Muscle layer of duodenum (tissue), 2 donors: ENCODE data around the gene KIF17.

ENCODE experiments used
- H3K27ac ChIP-seq: one replicate; pipeline ENCODE4 v1.7.0; 2013; ENCODE audit warnings: mild to moderate bottlenecking, low read length
- H3K27me3 ChIP-seq: one replicate; pipeline ENCODE4 v1.7.0; 2013; ENCODE audit warnings: low read depth, mild to moderate bottlenecking, control low read depth, low read length
- H3K36me3 ChIP-seq, 2 donors: one replicate each; pipeline ENCODE4 v1.7.0; 2013; ENCODE audit warnings: low read length in 2 of 2, control low read depth in 1 of 2, mild to moderate bottlenecking in 1 of 2; ENCODE audit not compliant: insufficient read depth in 2 of 2, control insufficient read depth in 1 of 2
- H3K4me1 ChIP-seq, 2 donors: one replicate each; pipeline ENCODE4 v1.7.0; 2013; ENCODE audit warnings: low read length in 2 of 2, mild to moderate bottlenecking in 2 of 2, control low read depth in 1 of 2, moderate library complexity in 1 of 2; ENCODE audit not compliant: insufficient read depth in 2 of 2, control insufficient read depth in 1 of 2
- H3K4me3 ChIP-seq, 2 donors: one replicate each; pipeline ENCODE4 v1.7.0; 2013; ENCODE audit warnings: low read length in 2 of 2, low read depth in 1 of 2, mild to moderate bottlenecking in 1 of 2
- H3K9me3 ChIP-seq, 2 donors: one replicate each; pipeline ENCODE4 v1.7.0; 2013; ENCODE audit warnings: low read length in 2 of 2, control low read depth in 1 of 2, mild to moderate bottlenecking in 1 of 2; ENCODE audit not compliant: control insufficient read depth in 1 of 2
- donor health status: healthy.

The KIF17 gene

GRCh38 chr1:20726118-20726911, 8.5 kb upstream of the KIF17 start:
- Histone ChIP-seq H3K36me3 (no peaks in the 10 kb centered on the region), H3K27me3 (peaks cover 17% of the 10 kb centered on the region), H3K27ac (no peak overlapping the region), H3K4me1 (peaks cover 0 to 4% of the 10 kb centered on the region in 2 donors), H3K9me3 (no peaks in the 10 kb centered on the region), H3K4me3 (no peak overlapping the region)

DNA sequence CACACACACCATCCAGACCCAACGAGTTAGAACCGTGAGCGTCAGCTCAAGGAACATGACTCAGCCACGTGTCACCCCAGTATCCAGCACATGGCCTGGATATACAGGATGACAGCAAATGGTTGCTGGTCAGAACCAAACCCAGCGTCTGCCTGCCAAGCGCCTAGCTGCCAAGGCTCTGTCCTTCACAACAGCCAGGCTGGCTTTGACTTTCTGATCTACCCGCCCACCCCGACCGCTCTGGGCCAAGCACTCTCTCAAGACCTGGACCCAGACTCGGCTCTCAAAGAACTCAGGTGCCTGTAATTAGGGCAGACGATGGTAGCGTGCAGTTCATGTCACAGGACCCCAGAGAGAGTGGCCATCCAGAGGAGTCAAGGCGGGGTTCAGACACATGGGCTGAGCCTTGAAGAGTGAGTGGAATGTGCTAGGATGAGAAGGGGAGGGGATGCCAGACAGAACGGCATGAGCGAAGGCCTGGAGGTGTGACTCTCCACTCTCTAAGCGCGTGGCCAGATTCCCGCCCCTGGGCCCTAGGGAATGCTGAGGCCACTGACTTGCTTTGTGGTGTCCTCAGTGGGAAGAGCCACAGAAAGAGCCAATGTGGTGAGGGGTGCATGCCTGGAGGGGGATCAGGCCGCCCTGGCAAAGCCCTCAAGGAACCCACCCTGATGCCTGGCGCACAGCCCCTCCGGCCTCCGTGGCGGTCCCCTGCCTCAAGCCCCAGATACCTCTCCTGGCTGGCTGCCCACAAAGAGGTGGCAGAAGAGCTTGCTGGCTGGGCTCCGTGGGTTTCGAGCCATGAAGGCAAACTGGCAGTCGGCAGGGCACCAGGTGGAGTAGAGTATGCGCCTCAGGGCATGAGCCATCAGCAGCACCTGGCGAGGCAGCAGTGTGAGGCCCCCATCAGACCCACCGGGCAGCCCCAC, 7.6 kb upstream of the KIF17 start:
- Histone ChIP-seq H3K36me3 (no peaks in the 10 kb centered on the region), H3K4me1 (no peaks in the 10 kb centered on the region), H3K27me3 (peaks cover 8% of the 10 kb centered on the region), H3K27ac (no peak overlapping the region), H3K4me3 (no peak overlapping the region), H3K9me3 (no peaks in the 10 kb centered on the region)

- no peaks in the 10 kb centered on the region for H3K36me3 ChIP-seq
- H3K4me1 ChIP-seq = no peaks in the 10 kb centered on the region
- no peak overlapping the region for H3K4me3 ChIP-seq
- no peaks in the 10 kb centered on the region for H3K9me3 ChIP-seq
- H3K27ac ChIP-seq = no peak overlapping the region
- H3K27me3 ChIP-seq = peaks cover 3% of the 10 kb centered on the region
These were observed 6.8 kb upstream of the KIF17 start for GRCh38 chr1:20724364-20725188.

- no peak overlapping the region for H3K27ac ChIP-seq
- no peaks in the 10 kb centered on the region for H3K4me1 ChIP-seq
- H3K4me3 ChIP-seq = no peak overlapping the region
These were observed 5.9 kb upstream of the KIF17 start for GRCh38 chr1:20723537-20724363.

GRCh38 chr1:20723159-20723536, 5.3 kb upstream of the KIF17 start:
- Histone ChIP-seq H3K27ac (no peak overlapping the region), H3K36me3 (no peaks in the 10 kb centered on the region), H3K4me3 (no peak overlapping the region), H3K9me3 (no peaks in the 10 kb centered on the region), H3K27me3 (no peaks in the 10 kb centered on the region), H3K4me1 (no peaks in the 10 kb centered on the region)

More at GRCh38 chr1:20723537-20724363, 5.9 kb upstream of the KIF17 start:
- no peaks in the 10 kb centered on the region for H3K36me3 ChIP-seq
- no peaks in the 10 kb centered on the region for H3K9me3 ChIP-seq
- no peaks in the 10 kb centered on the region for H3K27me3 ChIP-seq

DNA sequence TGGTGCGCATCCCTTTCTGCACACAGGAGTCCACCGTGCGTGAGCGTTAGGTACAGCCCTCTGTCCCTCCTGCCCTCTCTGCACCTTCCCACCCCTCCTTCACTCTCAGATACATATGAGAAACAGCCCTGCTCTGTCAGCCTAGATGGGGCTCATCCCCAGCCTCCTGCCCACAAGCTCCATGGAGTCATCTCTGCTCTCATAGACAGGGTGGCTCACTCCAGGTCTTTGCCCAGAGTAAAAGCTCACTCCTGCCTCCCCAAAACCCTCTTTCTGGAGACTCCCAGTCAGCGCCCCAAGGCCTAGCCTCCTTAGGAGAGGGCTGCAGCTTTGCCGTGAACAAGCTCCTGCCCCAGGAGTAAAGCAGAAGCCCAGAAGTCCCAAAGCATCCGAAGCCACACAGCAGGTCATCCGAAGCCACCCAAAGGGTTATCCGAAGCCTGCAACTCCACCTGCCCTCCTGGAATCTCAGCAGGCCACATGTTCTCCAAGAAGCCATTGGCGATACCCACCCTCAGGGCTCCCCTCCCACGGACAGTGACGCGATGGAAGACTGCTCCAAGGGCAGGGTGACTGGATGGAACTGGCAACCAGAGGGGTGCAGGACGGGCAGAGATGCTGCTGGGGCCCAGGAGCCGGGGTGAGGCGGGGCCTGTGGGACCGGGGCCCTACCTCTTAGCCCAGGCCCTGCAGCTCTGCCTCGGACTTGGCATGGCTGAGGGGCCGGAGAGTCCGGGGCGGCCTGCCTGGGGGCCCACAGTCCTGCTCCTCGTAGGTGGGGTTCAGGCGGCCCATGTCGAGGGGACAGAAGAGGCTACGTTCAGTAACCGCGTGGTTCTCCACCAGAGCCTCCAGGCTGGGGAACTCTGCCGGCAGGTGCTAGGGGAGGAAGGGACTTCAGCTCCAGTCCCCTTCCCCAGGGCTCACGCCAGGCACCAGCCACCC, 3.6 kb upstream of the KIF17 start:
- no peaks in the 10 kb centered on the region for H3K9me3 ChIP-seq
- no peaks in the 10 kb centered on the region for H3K4me1 ChIP-seq
- H3K27ac ChIP-seq = no peak overlapping the region
- peaks cover 8% of the 10 kb centered on the region for H3K27me3 ChIP-seq
- H3K36me3 ChIP-seq = no peaks in the 10 kb centered on the region
- H3K4me3 ChIP-seq = no peak overlapping the region

DNA sequence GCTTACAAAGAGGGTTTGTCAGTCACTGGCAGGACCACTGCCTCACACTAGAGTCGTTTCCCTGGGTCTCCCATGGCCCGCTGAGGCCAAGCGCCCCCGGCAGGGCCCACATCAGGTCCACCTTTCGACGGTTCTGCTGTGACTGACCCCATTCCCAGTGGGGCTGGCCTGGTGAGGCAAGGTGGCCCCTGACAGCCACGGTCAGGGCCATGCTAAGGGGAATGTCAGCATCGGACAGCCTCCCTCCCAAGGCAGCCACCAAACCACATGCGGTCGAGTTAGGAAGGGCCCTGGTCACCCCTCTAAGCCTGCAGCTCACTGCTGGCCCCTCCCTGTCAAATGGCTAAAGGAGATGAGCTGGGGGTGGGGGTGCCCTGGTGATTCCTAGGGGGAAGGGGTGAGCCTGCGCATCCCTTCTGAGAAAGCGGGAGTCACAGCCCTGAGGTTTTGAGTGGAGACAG, 2.9 kb upstream of the KIF17 start:
- Histone ChIP-seq H3K27ac (no peak overlapping the region), H3K27me3 (peaks cover 11% of the 10 kb centered on the region), H3K4me1 (no peaks in the 10 kb centered on the region), H3K4me3 (no peak overlapping the region), H3K9me3 (no peaks in the 10 kb centered on the region), H3K36me3 (no peaks in the 10 kb centered on the region)

DNA sequence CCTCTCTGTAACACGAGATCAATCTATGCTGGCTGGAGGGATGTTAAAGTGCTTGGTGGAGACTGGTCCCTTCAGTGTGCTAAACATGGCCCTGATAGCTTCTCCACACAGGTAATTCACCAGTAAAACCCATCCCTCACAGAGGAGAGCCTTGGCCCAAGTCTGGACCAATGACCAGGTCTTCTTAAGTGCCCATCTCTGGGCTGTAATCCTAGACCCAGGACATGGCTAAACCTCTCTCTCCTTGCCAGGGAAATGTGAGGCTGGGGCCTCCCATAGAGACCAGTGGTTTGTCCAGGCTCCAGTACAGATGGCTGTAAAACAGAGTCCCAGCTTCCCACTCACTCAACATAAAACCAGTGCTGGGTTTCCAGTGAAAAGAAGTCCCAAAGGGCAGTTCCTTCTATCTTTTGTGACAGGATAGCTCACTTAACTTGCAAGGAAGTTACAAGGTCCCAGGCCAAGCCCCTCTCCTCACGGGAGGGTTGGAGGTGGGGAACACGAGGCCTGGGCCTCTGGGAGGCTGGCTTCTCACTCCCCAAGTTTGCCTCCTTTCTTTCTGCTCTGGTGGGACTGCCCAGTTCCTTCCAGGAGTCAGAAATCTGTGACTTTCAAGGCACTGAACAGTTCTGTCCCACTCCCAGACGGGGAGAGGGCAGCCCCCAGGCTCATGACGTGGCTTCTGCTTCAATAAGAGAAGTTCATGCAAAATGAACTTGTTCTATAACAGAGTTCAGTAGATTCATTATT, 2.2 kb upstream of the KIF17 start:
- H3K27ac ChIP-seq = no peak overlapping the region
- peaks cover 11% of the 10 kb centered on the region for H3K27me3 ChIP-seq
- H3K4me3 ChIP-seq = no peak overlapping the region
- no peaks in the 10 kb centered on the region for H3K4me1 ChIP-seq
- no peaks in the 10 kb centered on the region for H3K36me3 ChIP-seq
- H3K9me3 ChIP-seq = no peaks in the 10 kb centered on the region

DNA sequence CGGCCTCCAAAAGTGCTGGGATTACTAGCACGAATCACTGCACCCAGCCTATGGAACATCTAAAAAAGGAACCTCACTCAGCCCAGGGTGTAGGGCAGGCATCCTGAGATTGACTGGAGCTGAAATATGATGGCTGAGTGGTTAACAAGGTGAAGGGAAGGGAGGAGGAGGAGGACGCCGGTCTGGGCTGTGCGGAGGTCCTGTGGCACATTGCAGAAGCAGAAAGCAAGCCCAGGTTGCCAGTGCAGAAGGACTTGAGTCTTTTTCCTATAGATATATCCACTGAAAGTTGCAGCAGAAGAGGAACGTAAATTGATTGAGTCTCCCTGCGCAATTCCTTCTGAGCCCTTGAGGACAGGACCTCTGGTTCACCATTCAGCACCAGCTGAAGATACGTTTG, 1.5 kb upstream of the KIF17 start:
- no peaks in the 10 kb centered on the region for H3K4me1 ChIP-seq
- H3K27me3 ChIP-seq = peaks cover 11% of the 10 kb centered on the region
- H3K4me3 ChIP-seq = no peak overlapping the region
- no peaks in the 10 kb centered on the region for H3K36me3 ChIP-seq
- H3K9me3 ChIP-seq = no peaks in the 10 kb centered on the region
- no peak overlapping the region for H3K27ac ChIP-seq
